ENCODE results near the gene BAD. TPM values are rescaled to one million over a fixed set of nuclear protein-coding genes. Genes with fewer than 3 reads are reported as not detected.

BAD gene
- total RNA-seq, 2 experiments from 2014 or later = 21.2 to 74.2 TPM

DNA sequence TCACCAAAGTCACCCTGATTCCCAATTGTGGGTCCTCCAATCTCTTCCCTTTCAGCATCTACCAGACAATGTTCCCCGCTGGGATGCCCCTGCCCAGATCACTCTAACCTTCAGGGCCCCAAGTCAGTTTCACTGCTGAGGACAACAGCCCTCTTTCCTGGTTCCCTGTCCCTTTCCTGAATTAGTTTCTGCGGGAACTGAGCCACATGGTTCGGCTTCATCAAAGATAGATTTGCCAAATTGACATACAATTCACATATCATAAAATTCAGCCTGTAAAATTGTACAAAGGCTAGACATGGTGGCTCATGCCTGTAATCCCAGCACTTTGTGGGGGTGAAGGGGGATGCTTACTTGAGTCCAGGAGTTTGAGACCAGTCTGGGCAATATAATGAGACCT lies 43.5 kb upstream of the BAD start:
- intact Hi-C loops (cut with micrococcal nuclease; ENCODE audit: unreplicated experiment) = no loop called here
- DNase-seq (ENCODE audit: low spot score) = no peak
- Histone ChIP-seq H3K9me3 (ENCODE audit: low read length) (no peaks in the 10 kb centered on the region), H3K4me3 (ENCODE audit: low read depth, low read length, poor library complexity, severe bottlenecking) (no peak overlapping the region), H2AFZ (ENCODE audit: low read length) (no peak overlapping the region), H4K20me1 (ENCODE audit: insufficient read depth, low read length) (no peaks in the 10 kb centered on the region), H3K79me2 (ENCODE audit: insufficient read depth, low read depth, low read length) (no peaks in the 10 kb centered on the region), H3K4me1 (ENCODE audit: insufficient read depth, low read length, poor library complexity, severe bottlenecking) (peaks cover 10% of the 10 kb centered on the region), H3K4me2 (ENCODE audit: low read length) (no peak overlapping the region), H3K27ac (ENCODE audit: low read depth, low read length, poor library complexity, severe bottlenecking) (no peak overlapping the region), H3K9me2 (ENCODE audit: insufficient read depth, low read length) (no peaks in the 10 kb centered on the region), H3K36me3 (ENCODE audit: insufficient read depth, low read length) (peaks cover 3% of the 10 kb centered on the region; the same call in 1 of the 2 replicates)
- ChIA-PET CTCF (ENCODE audit: unreplicated experiment) (no interaction called here), POLR2A (no interaction called here)
- no TSS peak for BruUV-seq (replicated peaks)
- TF ChIP-seq, protein P1, sequence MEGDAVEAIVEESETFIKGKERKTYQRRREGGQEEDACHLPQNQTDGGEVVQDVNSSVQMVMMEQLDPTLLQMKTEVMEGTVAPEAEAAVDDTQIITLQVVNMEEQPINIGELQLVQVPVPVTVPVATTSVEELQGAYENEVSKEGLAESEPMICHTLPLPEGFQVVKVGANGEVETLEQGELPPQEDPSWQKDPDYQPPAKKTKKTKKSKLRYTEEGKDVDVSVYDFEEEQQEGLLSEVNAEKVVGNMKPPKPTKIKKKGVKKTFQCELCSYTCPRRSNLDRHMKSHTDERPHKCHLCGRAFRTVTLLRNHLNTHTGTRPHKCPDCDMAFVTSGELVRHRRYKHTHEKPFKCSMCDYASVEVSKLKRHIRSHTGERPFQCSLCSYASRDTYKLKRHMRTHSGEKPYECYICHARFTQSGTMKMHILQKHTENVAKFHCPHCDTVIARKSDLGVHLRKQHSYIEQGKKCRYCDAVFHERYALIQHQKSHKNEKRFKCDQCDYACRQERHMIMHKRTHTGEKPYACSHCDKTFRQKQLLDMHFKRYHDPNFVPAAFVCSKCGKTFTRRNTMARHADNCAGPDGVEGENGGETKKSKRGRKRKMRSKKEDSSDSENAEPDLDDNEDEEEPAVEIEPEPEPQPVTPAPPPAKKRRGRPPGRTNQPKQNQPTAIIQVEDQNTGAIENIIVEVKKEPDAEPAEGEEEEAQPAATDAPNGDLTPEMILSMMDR (conservative IDR thresholded peaks at IDR 0.05; ENCODE audit: low read length) = no peak
- no peak for TF ChIP-seq EZH2phosphoT487 (IDR thresholded peaks at IDR 0.05; ENCODE audit: borderline replicate concordance, low read depth, low read length)

GRCh38 chr11:64327375-64327774 lies 42.9 kb upstream of the BAD start:
- POLR2A ChIA-PET = no interaction called here
- BruUV-seq (replicated peaks) = no TSS peak

More at GRCh38 chr11:64327375-64327774, 42.9 kb upstream of the BAD start:
- Histone ChIP-seq H3K4me3 (ENCODE audit: low read depth, low read length, poor library complexity, severe bottlenecking) (no peak overlapping the region), H3K79me2 (ENCODE audit: insufficient read depth, low read depth, low read length) (no peaks in the 10 kb centered on the region), H3K4me1 (ENCODE audit: insufficient read depth, low read length, poor library complexity, severe bottlenecking) (peaks cover 9% of the 10 kb centered on the region), H3K36me3 (ENCODE audit: insufficient read depth, low read length) (peaks cover 9% of the 10 kb centered on the region; the same call in 1 of the 2 replicates), H3K4me2 (ENCODE audit: low read length) (no peak overlapping the region), H2AFZ (ENCODE audit: low read length) (no peak overlapping the region), H4K20me1 (ENCODE audit: insufficient read depth, low read length) (no peaks in the 10 kb centered on the region), H3K9me2 (ENCODE audit: insufficient read depth, low read length) (no peaks in the 10 kb centered on the region), H3K9me3 (ENCODE audit: low read length) (no peaks in the 10 kb centered on the region), H3K27ac (ENCODE audit: low read depth, low read length, poor library complexity, severe bottlenecking) (no peak overlapping the region)
- no peak for TF ChIP-seq EZH2phosphoT487 (IDR thresholded peaks at IDR 0.05; ENCODE audit: borderline replicate concordance, low read depth, low read length)
- TF ChIP-seq, protein P1 (conservative IDR thresholded peaks at IDR 0.05; ENCODE audit: low read length) = no peak
- no peak for DNase-seq (ENCODE audit: low spot score)
- intact Hi-C loops (cut with micrococcal nuclease; ENCODE audit: unreplicated experiment) = no loop called here
- CTCF ChIA-PET (ENCODE audit: unreplicated experiment) = interaction anchor here (0.5 kb wide), 1 partner anchor 589 kb away, joined by 3 read pairs; no protein-coding TSS in a partner anchor

Measured in OCI-LY7 (cell line).